ENCODE measurements around the gene OTOF.

OTOF gene

GRCh38 chr2:26475037-26475436, 2.9 kb downstream of the OTOF start:
- no peak for TF ChIP-seq EGR1 (IDR thresholded peaks at IDR 0.05)
- TF ChIP-seq CEBPB (IDR thresholded peaks at IDR 0.05), result no peak
- no peak for TF ChIP-seq RAD21 (IDR thresholded peaks at IDR 0.05; ENCODE audit: low read depth)
- no peak for TF ChIP-seq NFIC (IDR thresholded peaks at IDR 0.05)
- TF ChIP-seq USF1 (IDR thresholded peaks at IDR 0.05), result no peak
- no peak for TF ChIP-seq MAX (IDR thresholded peaks at IDR 0.05)
- no peak for TF ChIP-seq EP300 (IDR thresholded peaks at IDR 0.05; ENCODE audit: borderline replicate concordance)
- no peak for TF ChIP-seq ZBTB7A (IDR thresholded peaks at IDR 0.05; ENCODE audit: low read depth)
- TF ChIP-seq TAF1 (IDR thresholded peaks at IDR 0.05; ENCODE audit: low read depth), result no peak
- no peak for TF ChIP-seq YY1 (IDR thresholded peaks at IDR 0.05; ENCODE audit: low read depth)
- TF ChIP-seq TCF12 (IDR thresholded peaks at IDR 0.05; ENCODE audit: low read depth), result no peak
- TF ChIP-seq TEAD4 (IDR thresholded peaks at IDR 0.05), result no peak
- no peak for TF ChIP-seq REST (IDR thresholded peaks at IDR 0.05; ENCODE audit: low read depth)
- no peak for TF ChIP-seq FOXM1 (IDR thresholded peaks at IDR 0.05; ENCODE audit: borderline replicate concordance, low read depth)
- TF ChIP-seq CREB1 (IDR thresholded peaks at IDR 0.05; ENCODE audit: low read depth), result no peak

- TF ChIP-seq TEAD4 (IDR thresholded peaks at IDR 0.05) (no peak), REST (IDR thresholded peaks at IDR 0.05; ENCODE audit: low read depth) (no peak), FOXM1 (IDR thresholded peaks at IDR 0.05; ENCODE audit: borderline replicate concordance, low read depth) (no peak), TCF12 (IDR thresholded peaks at IDR 0.05; ENCODE audit: low read depth) (no peak), RAD21 (IDR thresholded peaks at IDR 0.05; ENCODE audit: low read depth) (no peak), EP300 (IDR thresholded peaks at IDR 0.05; ENCODE audit: borderline replicate concordance) (no peak), CREB1 (IDR thresholded peaks at IDR 0.05; ENCODE audit: low read depth) (no peak), ZBTB7A (IDR thresholded peaks at IDR 0.05; ENCODE audit: low read depth) (no peak), USF1 (IDR thresholded peaks at IDR 0.05) (no peak), MAX (IDR thresholded peaks at IDR 0.05) (no peak), CEBPB (IDR thresholded peaks at IDR 0.05) (no peak)
These were observed 3.6 kb downstream of the OTOF start for GRCh38 chr2:26474261-26474785.

- no peak for TF ChIP-seq TCF12 (IDR thresholded peaks at IDR 0.05; ENCODE audit: low read depth)
- no peak for TF ChIP-seq MAX (IDR thresholded peaks at IDR 0.05)
- no peak for TF ChIP-seq NFIC (IDR thresholded peaks at IDR 0.05)
- no peak for TF ChIP-seq TEAD4 (IDR thresholded peaks at IDR 0.05)
- no peak for TF ChIP-seq CEBPB (IDR thresholded peaks at IDR 0.05)
- TF ChIP-seq RAD21 (IDR thresholded peaks at IDR 0.05; ENCODE audit: low read depth), result no peak
- TF ChIP-seq EP300 (IDR thresholded peaks at IDR 0.05; ENCODE audit: borderline replicate concordance), result no peak
- TF ChIP-seq FOXM1 (IDR thresholded peaks at IDR 0.05; ENCODE audit: borderline replicate concordance, low read depth), result no peak
- TF ChIP-seq EGR1 (IDR thresholded peaks at IDR 0.05), result no peak
- no peak for TF ChIP-seq ZBTB7A (IDR thresholded peaks at IDR 0.05; ENCODE audit: low read depth)
- TF ChIP-seq USF1 (IDR thresholded peaks at IDR 0.05), result no peak
- TF ChIP-seq YY1 (IDR thresholded peaks at IDR 0.05; ENCODE audit: low read depth), result no peak
- TF ChIP-seq REST (IDR thresholded peaks at IDR 0.05; ENCODE audit: low read depth), result no peak
- no peak for TF ChIP-seq CREB1 (IDR thresholded peaks at IDR 0.05; ENCODE audit: low read depth)
- no peak for TF ChIP-seq TAF1 (IDR thresholded peaks at IDR 0.05; ENCODE audit: low read depth)
These were observed 4.1 kb downstream of the OTOF start for GRCh38 chr2:26473796-26474195.

Measured in Ishikawa (cell line).